Glomerular endothelial cell (primary cell): ENCODE measurements around the gene APOH. TPM values are rescaled to one million over a fixed set of nuclear protein-coding genes. Genes with fewer than 3 reads are reported as not detected.
"Not testable (repeated sequence)": the region's sequence is repeated elsewhere in the genome, so short reads cannot be mapped to it uniquely, and the experiment has no call there.

ENCODE experiments used
- DNase-seq: peaks from one replicate; pipeline ENCODE4 v3.0.0-alpha.2; 2011; ENCODE audit warnings: low read depth, low spot score; ENCODE audit errors: extremely low read depth
- total RNA-seq: library from RNA; depleted of rRNA; stranded (reverse); fragments of >200 nt; gene quantifications from 2 replicates; pipeline ENCODE4 v1.2.3, GENCODE V29; 2015

Gene APOH
- not detected in 2 replicates for total RNA-seq

- no peak for DNase-seq
These were observed at the start of gene APOH for GRCh38 chr17:66228887-66229782. APOH (minus strand) TSS chr17:66229415; CDS start chr17:66229379, 36 bp downstream.

GRCh38 chr17:66277191-66277590 is 48.0 kb upstream of the APOH start:
- no peak for DNase-seq

- no peak for DNase-seq
These were observed 47.2 kb upstream of the APOH start for GRCh38 chr17:66276328-66276937.

GRCh38 chr17:66275651-66276050 is 46.4 kb upstream of the APOH start:
- peak; percentile 72 for DNase-seq

GRCh38 chr17:66273586-66273848 is 44.3 kb upstream of the APOH start:
- DNase-seq: no peak

GRCh38 chr17:66272811-66273585 is 43.8 kb upstream of the APOH start:
- no peak for DNase-seq

GRCh38 chr17:66271512-66271911 is 42.3 kb upstream of the APOH start:
- DNase-seq: no peak

GRCh38 chr17:66270106-66270505 is 40.9 kb upstream of the APOH start:
- DNase-seq: no peak

GRCh38 chr17:66268247-66268927 is 39.2 kb upstream of the APOH start:
- DNase-seq: no peak

GRCh38 chr17:66264696-66265095 is 35.5 kb upstream of the APOH start:
- DNase-seq: no peak

- no peak for DNase-seq
These were observed 33.6 kb upstream of the APOH start for GRCh38 chr17:66262767-66263166.

GRCh38 chr17:66260688-66261087 is 31.5 kb upstream of the APOH start:
- no peak for DNase-seq

- DNase-seq: no peak
These were observed 31.1 kb upstream of the APOH start for GRCh38 chr17:66260275-66260674.

- no peak for DNase-seq
These were observed 26.3 kb upstream of the APOH start for GRCh38 chr17:66255527-66255971.

- DNase-seq: peak; percentile 42
These were observed 25.9 kb upstream of the APOH start for GRCh38 chr17:66255112-66255511.

- not testable (repeated sequence) for DNase-seq
These were observed 24.2 kb upstream of the APOH start for GRCh38 chr17:66253458-66253857.

GRCh38 chr17:66250686-66251085 is 21.5 kb upstream of the APOH start:
- no peak for DNase-seq

GRCh38 chr17:66248285-66248684 is 19.1 kb upstream of the APOH start:
- no peak for DNase-seq

GRCh38 chr17:66241839-66242238 is 12.6 kb upstream of the APOH start:
- DNase-seq: no peak

- DNase-seq: no peak
These were observed 11.4 kb upstream of the APOH start for GRCh38 chr17:66240630-66241029.

- DNase-seq: no peak
These were observed 10.8 kb upstream of the APOH start for GRCh38 chr17:66240013-66240412.
